RWPE1 (cell line): Measurements from ENCODE around the gene APOM.

Source experiments
- CTCF ChIA-PET: fragments of 350-600 bp; sonication (Branson Sonifier 250); formaldehyde crosslinking; extraction: SDS; loops from one replicate; lab custom pipeline; 2021; lab: Yijun Ruan, JAX
- POLR2A ChIA-PET: fragments of 400-600 bp; formaldehyde crosslinking; extraction: SDS; loops from one replicate; lab custom pipeline; 2020; ENCODE audit warnings: antibody characterized with exemption; ENCODE audit not compliant: low non-redundant PET; lab: Yijun Ruan, JAX
- DNase-seq: peaks from one replicate; pipeline ENCODE4 v3.0.0; 2012; ENCODE audit warnings: low spot score
- H3K27ac ChIP-seq: fragments of 450-650 bp; 2 replicates; pipeline ENCODE4 v1.5.1; 2017
- TF ChIP-seq, protein P1 (sequence below): fragments of 450-650 bp; conservative IDR thresholded peaks from 2 replicates; pipeline ENCODE4 v1.5.1; 2017; ENCODE audit warnings: low read depth, mild to moderate bottlenecking

APOM gene

DNA sequence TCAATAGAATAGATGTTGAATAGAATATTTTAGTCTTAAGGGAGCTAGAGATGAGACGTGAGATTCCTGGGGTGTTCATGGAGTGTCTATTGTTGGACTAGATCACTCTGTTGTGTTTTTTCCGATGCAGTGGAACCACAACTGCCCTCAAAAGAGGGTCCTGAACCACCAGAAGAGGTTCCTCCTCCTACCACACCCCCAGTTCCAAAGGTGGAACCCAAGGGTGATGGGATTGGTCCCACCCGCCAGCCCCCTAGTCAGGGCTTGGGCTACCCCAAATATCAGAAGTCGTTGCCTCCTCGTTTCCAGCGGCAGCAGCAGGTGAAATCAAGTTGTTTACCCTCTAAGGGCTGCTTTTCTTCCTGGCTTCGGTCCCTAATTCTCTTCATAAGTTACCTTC is 26.7 kb upstream of the APOM start:
- POLR2A ChIA-PET, result no interaction called here
- peak overlapping the region; percentile 14 for H3K27ac ChIP-seq
- DNase-seq, result no peak
- CTCF ChIA-PET, result no interaction called here
- TF ChIP-seq, protein P1, sequence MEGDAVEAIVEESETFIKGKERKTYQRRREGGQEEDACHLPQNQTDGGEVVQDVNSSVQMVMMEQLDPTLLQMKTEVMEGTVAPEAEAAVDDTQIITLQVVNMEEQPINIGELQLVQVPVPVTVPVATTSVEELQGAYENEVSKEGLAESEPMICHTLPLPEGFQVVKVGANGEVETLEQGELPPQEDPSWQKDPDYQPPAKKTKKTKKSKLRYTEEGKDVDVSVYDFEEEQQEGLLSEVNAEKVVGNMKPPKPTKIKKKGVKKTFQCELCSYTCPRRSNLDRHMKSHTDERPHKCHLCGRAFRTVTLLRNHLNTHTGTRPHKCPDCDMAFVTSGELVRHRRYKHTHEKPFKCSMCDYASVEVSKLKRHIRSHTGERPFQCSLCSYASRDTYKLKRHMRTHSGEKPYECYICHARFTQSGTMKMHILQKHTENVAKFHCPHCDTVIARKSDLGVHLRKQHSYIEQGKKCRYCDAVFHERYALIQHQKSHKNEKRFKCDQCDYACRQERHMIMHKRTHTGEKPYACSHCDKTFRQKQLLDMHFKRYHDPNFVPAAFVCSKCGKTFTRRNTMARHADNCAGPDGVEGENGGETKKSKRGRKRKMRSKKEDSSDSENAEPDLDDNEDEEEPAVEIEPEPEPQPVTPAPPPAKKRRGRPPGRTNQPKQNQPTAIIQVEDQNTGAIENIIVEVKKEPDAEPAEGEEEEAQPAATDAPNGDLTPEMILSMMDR, result no peak

DNA sequence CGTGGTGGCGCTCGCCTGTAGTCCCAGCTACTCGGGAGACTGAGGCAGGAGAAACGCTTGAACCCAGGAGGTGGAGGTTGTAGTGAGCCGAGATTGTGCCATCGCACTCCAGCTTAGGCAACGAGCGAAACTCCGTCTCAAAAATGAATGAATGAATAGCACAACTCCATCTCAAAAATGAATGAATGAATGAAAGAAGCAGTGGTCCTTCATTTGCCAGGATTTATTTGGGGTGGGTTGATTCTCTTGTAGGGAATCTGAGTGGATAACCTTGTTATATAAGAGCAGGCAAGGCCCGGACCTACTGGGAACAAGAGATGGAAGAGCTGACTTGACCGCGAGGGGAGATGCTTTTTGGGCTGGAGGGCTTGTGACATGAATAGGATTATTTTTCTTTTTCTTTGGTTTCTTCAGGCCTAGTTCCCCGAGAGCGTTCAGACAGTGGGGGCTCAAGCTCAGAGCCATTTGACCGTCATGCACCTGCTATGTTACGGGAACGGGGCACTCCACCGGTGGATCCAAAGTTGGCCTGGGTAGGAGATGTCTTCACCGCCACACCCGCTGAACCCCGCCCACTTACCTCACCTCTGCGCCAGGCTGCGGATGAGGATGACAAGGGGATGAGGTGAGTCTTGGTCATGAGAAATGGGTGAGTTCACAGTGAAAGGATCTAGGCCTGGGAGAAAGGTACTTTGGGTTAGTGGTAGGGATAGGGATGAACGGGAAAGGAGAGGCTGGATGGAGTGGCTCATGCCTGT is 25.3 kb upstream of the APOM start:
- no peak for DNase-seq
- H3K27ac ChIP-seq, result peak overlapping the region; percentile 46
- TF ChIP-seq, protein P1, result no peak
- ChIA-PET POLR2A (no interaction called here), CTCF (no interaction called here)

- ChIA-PET POLR2A (no interaction called here), CTCF (no interaction called here)
- peak overlapping the region; percentile 46; the same call in 1 of the 2 replicates for H3K27ac ChIP-seq
- DNase-seq, result no peak
- TF ChIP-seq, protein P1, result no peak
Measured at GRCh38 chr6:31631209-31631608, 24.5 kb upstream of the APOM start.

GRCh38 chr6:31631681-31632278 is 23.9 kb upstream of the APOM start:
- CTCF ChIA-PET, result no interaction called here
- no peak for DNase-seq

GRCh38 chr6:31632279-31632946 is 23.3 kb upstream of the APOM start:
- TF ChIP-seq, protein P1, result no peak
- H3K27ac ChIP-seq, result peak overlapping the region; percentile 46
- POLR2A ChIA-PET, result no interaction called here
- DNase-seq, result no peak
- CTCF ChIA-PET, result no interaction called here

More at GRCh38 chr6:31631681-31632278, 23.9 kb upstream of the APOM start:
- TF ChIP-seq, protein P1, result no peak
- POLR2A ChIA-PET, result no interaction called here
- H3K27ac ChIP-seq, result peak overlapping the region; percentile 46

DNA sequence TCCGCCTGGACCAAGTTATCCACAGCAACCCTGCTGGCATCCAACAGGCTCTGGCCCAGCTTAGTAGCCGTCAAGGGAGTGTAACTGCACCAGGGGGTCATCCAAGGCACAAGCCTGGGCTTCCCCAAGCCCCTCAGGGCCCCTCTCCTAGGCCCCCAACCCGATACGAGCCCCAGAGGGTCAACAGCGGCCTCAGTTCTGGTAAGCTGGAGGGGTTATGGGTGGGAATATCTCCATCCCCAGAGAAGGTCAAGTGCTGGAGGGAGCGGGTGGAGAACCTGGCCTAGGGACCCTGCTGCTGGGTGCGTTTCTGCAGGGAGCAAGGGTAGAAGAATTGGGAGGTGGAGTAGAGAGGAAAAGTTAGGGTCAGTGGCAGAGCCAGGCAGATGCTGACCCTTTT is 22.2 kb upstream of the APOM start:
- H3K27ac ChIP-seq, result peak overlapping the region; percentile 46
- ChIA-PET POLR2A (no interaction called here), CTCF (no interaction called here)
- DNase-seq, result no peak
- TF ChIP-seq, protein P1, result no peak
